Stimulated activated CD8-positive, alpha-beta memory T cell treated with anti-CD3 and anti-CD28 coated beads, Interleukin-4, amount 100 ng/mL, for 1 hour (primary cell): Measurements from ENCODE around the gene PARVB.
"Not testable (repeated sequence)": the region's sequence is repeated elsewhere in the genome, so short reads cannot be mapped to it uniquely, and the experiment has no call there.

Source experiments
- DNase-seq, 2 donors: peaks; one replicate each; pipeline ENCODE4 v3.0.0-alpha.2; 2020; ENCODE audit warnings: low read depth in 2 of 2, low spot score in 1 of 2

Gene PARVB

DNA sequence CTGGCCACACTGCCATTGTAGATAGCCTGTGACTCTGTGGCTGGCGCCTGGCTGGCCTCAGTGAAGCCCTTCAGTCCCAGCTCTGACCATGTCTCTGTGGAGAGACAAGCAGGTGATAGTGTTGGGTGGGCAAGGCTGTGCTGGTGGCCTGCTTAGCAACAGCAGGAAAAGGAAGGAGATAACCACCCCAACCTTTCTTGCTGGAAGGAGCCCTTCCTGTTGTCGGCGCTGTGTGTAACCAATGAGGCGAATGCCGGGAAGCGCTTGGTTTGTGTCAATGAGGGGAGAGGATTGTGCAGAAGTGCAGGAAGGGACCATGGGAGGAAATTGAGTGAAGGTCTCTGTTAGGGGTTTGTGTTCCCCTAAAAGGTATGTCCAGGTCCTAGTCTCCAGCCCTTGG lies 27.3 kb downstream of the PARVB start:
- no peak for DNase-seq

DNA sequence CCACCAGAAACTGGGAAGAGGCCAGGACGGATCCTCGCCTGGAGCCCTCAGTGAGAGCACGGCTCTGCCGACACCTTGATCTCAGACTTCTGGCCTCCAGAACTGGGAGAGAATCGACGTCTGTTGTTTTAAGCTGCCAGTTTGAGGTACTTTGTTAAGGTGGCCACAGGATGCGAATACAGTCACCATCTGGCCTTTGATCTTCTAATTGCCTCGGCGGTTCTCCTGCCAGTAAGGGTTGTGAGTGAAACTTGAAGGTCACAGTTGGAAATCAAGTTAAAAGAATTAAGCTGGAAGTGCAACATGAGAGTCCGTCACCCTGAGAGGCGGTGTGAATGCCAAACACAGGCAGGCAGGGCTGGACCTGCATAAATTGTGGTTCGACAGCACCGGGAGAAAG lies 27.9 kb downstream of the PARVB start:
- no peak for DNase-seq

DNA sequence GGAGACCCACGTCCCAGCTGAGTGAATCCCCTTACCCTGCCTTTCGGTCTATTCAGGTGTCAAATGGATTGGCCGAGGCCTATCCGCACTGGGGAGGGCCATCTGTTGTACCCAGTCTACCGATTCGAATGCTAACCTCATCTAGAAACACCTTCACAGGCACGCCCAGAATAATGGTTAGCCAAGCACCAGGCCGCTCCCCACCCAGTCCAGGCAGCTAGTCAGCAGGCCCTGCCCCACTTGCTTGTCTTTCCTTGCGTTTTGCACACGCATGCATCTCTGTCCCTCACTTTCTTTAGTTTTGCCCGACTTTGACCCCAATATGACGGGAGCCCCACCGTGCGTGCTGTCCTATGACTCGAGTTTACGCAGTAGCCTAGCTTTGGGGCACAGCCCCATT lies 31.7 kb downstream of the PARVB start:
- DNase-seq: no peak

DNA sequence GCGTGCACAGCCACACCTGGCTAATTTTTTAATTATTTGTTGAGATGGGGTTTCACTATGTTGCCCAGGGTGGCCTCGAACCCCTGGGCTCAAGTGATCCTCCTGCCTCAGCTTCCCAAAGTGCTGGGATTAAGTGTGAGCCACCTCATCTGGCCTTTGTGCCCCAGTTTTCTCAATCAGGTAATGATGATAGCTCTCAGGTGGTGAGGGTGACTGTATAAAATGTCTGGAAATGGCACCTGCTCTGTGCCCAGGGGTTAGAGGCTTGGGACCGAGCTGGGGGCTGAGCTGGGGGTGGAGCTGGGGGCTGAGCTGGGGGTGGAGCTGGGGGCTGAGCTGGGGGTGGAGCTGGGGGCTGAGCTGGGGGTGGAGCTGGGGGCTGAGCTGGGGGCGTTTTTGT lies 32.5 kb downstream of the PARVB start:
- DNase-seq: not testable (repeated sequence)

DNA sequence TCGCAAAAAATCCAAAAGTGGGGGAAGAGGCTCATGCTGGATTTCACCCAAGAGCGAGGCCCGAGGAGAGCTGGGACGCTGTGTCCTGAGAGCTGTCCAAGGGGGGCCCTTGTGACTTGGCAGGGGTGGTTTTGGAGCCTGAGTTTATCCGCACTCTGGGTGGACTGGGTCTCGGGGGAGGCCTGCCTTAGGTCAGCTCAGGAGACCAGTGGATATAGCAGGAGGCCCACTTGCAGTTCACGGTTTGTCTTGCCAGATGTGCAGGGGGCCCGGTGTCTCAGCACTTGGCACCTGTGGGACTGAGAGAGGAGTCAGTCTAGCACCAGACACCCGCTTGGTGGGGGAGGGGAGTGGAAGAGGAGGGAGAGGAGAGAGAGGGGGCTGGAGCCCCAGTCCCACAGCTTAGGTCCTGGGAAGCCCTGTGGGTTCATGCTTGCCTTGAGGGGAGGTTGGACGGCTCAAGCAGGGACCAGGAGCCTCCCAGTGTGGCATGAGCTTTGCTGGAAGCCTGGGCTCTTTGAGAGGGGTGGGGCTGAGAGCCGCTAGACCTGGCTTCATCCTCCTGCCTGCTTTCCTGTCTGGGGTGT lies 33.4 kb downstream of the PARVB start:
- no peak for DNase-seq

DNA sequence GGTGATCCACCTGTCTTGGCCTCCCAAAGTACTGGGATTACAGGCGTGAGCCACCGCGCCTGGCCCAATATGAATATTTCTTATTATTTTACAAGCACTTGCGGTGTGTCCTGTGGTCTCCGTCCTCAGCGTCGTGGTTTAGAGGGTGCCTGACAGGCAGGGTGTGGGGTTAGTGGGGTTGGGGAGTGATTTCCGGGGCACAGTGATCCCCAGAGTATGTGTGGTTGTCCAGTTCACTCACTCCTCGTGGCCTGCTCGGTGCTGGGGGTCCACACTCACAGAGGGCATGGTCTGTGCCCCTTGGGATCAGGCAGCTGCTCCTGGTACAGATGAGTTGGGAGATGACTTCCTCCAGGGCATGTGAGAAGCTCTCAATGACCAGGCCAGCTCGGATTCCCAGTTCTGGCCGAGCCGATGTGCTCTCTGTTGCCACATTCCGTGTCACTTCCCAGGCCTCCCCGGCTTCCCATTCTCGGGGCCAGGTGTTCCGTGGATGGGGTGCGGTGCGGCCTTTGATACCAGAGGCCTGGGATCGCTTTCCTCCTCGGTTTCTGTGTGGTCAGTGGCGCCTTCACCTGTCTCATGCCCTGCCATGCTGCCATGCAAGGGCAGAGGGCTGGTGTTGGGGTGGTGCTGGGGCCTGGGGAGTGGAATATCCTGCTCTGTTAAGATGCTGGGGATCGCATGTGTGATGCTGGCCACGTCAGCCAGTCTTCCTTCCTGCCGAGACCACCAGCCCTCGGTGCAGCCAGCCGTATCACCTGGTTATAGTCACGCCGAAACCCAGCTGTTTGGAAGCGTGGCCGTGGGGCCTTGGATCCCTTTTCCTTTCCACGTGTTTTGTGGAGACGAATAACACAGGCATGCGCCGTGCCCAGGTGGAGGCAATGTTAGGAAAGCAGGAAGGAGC lies 39.6 kb downstream of the PARVB start:
- DNase-seq: no peak

DNA sequence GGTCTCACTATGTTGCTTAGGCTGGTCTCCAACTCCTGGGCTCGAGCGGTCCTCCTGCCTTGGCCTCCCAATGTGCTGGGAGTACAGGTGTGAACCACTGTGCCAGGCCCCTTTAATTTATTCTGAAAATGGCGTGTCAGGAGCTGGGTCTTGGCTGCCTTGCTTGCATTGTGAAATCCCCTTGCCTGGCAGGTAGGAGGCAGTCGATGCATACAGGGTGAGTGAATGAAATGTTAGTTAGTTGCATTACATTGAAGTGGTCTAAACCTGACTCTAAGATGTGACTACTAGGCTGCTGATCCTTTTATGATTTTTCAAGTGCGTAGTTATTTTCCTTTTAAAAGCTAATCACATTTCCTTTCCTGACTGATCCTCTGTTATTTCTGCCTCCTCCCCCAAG lies 42.9 kb downstream of the PARVB start:
- DNase-seq: no peak

DNA sequence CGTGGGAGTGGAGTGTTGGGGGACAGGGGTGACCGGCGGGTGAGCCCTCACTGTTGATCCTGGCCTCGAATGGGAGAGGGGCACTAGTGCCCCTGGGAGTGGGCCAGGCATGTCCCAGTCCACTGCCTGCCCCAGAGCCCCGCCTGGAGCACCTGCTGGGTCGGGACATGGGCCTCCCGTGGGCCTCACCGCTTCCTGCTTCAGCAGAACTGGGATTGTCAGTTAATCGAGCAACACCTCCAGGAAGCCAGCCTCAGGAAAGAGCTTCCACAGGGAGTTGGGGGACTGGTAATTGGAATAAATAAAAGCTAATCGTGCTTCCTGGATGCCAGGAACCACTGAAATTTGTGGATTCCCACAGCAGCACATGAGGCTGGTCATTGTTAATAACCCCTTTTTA lies 43.8 kb downstream of the PARVB start:
- no peak for DNase-seq

DNA sequence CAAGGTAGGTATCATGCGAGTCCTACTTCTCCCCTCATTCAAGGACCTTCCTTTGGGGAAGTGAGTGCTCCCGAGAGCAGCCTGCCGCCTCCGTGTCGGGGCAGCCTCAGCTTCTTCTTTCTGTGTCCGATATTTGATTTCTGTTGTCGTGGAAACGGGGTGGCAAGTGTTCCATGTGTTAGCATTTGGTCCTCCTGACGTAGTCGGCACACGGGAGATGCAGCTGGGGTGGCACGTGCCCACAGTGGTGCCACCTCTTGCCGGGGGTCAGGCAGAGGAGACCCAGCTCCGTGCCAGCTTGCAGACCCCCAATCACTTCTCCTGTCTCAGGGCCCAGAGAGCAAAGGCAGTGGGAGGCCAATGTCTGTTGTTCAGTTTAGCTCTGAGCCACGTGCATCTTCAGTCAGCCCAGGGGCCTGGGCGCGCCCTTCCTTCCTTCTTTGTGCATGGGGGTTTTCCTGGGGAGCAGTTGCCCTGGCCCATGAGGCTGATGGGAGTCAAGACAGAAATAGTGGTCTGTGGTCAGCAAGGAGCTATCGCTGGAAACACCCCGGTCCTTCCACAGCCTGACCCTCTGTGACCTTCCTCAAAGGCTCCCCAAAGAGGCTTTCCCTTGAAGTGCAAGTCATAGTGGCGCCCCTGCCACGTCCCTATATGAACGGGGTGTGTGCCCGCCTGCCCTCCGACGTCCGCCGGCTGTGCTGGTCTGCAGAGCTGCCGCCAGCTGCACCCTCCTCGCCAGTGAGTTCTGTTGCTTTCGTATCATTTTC lies 44.5 kb downstream of the PARVB start:
- no peak for DNase-seq

DNA sequence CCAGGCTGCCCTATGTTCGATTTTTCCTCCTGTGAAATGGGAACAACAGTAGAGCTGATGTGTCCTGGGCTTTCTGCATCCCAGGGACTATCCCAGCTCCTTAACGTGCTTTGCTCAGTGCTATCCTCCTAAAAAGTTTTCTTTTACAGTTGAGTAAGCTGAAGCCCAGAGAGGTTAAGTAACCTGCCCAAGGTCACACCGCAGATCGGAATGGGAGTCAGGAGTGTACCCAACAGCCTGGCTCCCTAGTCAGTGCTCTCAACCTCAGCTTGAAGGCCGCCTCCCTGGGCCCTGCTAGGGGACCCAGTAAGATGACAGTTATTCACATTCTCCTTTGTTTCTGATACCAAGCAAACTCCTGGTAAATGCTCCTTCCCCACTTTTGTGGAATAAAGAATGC lies 45.9 kb downstream of the PARVB start:
- no peak for DNase-seq

DNA sequence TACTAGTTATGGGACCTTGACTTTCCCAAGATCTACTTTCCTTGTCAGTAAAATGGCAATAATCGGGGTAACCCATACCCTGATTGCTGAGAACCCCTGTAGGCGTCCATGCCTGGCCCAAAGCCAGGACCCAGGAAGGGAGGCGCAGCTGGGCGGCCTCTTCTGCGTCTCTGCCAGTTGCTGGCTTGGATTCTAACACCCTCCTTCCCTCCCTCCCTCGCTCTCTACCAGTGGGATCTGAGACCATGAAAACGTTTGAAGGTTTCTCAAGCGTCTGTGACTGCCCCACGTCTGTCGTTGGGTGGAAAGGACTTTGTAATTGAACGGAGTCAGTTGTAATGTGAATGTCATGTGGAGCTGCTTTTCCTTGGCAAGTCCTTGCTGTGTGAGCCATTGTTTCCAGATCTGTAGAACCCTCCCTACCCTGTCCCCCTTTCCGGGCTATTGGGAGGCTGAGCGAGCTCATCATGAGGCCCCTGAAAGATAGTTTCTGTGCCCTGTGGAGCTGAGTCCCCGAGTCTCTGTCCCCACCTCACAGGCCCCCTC lies 47.8 kb downstream of the PARVB start:
- DNase-seq: no peak

DNA sequence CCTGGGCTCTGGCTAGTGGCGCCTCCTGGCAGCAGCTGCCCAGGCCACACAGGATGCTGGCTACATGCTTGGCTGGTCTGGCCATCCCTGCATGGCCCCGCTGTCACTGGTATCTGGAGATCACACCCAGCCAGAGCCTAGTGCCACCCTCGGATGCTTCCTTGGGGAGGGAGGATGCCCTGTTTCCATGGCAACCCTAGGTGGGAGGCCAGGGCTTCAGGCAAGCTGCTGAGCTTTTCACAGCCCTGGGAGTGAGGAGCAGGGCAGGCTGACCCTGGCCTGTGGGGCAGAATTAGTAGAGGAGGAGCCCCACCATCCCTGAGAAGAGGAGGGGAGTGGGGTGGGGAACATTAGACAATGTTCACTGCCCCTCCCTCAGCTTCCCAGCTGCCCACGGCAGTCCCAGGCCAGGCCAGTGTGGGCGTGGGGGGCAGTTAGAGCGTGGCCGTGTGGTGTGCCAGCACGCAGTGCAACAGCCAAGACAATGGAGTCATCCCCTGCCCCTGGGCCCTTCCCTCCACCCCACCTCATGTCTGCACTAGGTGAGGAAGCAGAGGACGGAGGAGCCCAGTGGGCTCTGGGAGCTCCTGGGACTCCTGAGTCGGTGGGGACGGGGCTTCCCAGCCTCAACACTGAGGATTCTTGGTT lies 50.4 kb downstream of the PARVB start:
- DNase-seq: no peak

DNA sequence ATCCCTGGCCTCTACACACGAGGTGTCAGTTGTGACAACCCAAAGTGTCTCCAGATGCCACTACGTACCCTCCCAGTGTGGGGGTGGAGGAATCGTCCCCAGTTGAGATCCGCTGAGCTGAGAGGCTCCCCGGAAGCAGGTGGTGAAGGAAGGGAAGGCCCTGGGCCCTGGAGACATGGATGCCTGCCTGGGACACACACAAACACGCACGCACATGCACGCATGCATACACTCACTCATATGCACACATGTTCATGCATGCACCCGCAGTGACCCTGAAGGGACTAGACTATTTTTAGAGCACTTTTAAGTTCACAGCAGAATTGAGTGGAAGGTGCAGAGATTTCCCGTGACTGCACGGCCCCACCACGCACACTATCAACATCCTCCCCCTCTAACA lies 50.9 kb downstream of the PARVB start:
- no peak for DNase-seq

DNA sequence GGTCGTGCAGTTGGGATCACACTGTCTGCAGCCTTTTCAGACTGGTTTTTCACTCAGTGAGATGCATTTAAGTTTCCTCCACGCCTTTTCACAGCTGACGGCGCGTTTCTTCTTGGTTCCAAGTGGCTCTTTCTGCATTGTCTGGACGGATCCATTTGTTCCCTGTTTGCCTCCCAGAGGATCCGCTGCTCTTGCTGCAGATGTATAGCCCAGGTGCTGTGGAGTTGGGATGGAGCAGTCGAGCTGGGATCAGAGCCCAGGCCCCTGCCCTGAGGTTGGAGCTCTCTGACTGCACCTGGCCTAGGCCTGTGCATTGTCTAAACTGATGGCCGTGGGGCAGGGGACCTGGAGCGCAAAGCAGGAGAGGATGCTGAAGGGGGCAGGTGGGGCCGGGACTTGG lies 51.6 kb downstream of the PARVB start:
- no peak for DNase-seq

DNA sequence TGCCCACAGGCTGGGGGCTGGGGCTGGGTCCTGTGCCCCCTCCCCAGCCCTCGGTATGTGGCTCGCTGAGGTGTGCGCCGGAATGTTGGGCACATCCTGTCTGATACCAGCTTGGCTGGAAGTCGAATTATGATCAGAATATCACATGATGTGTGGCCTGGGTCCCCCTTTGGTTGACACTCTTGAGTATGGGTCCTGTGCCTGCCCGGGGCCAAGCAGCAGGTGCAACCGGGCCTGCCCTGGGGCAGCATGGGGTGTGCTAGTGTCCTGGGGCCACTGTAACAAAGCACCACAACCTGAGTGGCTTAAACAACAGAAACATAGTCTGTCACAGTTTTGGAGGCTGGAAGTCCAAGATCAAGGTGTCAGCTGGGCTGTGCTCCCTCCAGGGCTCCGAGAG lies 52.7 kb downstream of the PARVB start:
- DNase-seq: no peak

DNA sequence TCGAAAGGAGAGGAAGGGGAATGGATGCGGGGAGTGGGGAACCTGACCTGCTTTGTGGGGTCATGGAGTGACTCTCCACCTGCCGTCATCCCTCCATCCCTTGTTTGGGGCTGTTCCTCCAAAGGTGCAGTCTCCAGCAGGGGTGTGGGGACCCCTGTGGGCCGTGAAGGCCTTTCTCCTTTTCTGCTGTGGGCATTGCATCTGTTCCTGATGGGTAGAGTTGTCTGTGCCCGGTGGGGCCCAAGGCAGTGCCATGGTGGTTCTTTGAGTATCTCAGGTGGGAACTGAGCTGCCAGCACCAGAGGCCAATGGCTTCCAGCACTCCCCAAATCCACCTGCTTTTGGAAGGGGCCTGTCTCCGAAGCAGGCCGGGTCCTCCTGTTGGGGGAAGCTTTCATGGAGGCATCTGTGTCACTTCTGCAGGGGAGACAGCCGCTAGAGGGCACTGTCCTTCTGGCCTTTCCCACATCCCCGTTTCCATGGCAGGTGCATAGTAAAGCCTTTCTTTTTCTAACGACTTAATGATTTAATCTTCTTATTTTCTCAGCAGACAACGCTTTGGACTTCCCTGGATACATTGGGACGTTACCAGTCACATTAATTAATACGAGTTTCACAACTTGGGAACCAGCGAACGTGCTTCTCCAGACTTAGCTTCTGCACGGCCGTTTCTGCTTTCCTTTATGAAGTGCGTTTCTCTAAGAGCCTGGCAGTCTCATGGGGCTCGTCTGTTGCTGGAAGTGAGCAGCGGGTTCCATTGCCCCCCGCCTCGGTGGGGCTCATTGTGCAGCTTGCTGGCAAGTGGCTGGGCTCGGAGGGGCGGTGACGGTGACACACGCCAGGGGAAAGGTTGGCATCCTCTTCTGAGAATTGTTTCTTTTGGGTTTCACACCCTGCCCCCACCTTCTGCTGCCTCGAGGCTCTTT lies 57.1 kb downstream of the PARVB start:
- DNase-seq: peak; percentile 50 to 51

DNA sequence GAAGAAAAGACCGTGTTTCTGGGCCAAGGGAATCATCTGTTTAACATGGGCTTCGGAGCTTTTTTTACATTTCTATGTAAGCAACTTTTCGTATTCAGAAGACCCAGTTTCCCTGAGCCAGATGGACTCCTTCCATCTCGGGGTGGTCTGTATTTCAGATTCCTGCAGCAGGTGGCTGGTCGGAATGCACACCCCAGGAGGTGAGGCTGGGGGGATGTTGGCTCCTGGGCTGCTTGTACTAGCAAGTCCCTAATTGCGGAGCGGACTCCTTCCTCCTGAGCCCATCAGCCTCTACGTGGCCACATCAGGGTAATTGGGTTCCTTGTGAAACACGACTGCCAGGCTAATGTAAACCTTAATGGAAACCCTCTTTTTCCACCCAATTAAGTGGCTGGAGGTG lies 58.7 kb downstream of the PARVB start:
- DNase-seq: no peak

DNA sequence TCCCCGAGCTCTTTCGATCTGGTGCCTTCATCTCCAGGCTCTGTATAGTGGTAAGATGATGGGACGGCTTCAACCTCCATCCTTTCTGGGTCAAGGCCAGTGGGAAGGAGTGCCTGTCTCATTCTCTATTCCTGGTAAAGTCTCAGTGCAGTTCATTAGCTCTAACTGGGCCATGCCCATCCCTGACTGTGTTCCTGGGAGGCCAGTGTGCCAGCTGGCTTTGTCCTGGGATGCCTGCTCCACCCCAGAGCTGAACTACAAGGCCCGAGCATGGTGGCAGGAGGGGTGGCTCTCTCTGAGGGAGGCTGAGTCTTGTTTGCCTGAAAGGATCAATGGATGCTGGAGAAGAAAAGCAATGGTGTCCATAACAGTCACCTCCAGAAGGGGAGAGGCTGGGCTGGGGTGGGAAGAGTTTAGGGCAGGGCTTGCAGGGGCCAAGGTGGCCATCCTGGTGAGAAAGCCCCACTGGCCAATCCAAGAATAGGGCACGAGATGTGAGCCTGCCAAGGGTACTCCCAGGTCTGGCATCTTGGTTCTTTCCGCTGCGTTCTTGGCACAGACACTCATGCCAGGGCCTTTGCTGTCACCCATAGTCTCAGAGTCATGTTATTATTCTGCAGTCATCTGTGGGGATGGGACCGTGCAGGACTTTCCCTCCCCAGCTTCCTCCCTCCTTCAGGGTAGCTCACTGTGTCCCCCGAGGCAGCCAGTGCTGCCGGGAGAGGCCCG lies 60.1 kb downstream of the PARVB start:
- DNase-seq: no peak

DNA sequence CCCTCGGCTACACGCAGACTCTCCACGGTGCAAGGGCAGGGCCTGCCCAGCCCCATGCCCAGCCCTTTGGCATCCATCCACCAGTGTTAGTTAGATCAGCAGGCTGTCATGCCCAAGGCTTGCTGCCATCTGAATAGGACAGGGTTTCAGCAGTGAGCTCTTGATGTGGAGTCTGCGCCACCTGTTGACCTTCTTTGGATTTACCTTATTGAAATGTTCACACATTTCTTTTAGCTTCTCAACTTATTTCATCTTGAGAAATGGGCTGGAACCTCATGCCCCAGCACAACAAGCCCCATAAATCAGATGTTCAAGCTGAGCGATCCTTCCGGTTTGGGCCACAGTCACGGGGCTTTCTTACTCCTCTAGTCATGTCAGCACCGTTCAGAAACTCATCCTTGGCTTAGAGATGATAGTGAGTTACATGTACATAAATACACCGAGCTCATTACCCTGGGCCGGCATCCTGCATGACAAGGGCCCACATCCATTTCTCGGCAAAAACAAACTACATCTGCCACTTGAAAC lies 61.7 kb downstream of the PARVB start:
- no peak for DNase-seq
